Psoas muscle (tissue), 8 donors: Measurements from ENCODE around the gene SYCN. TPM values are rescaled to one million over a fixed set of nuclear protein-coding genes. Genes with fewer than 3 reads are reported as not detected.

Experiments
- ATAC-seq, 4 donors: fragments of 200-7000 bp; cut with Tn5 transposase; one replicate each; pipeline ENCODE4 v1.9.1; 2020; ENCODE audit warnings: moderate library complexity in 3 of 4, mild to moderate bottlenecking in 2 of 4
- DNase-seq, 2 donors: peaks; one replicate each; pipeline ENCODE4 v3.0.0-alpha.2; 2020
- H3K27ac ChIP-seq: fragments of 200-600 bp; one replicate; pipeline ENCODE4 v1.8.0; 2022
- H3K27me3 ChIP-seq, 3 donors: fragments of 200-600 bp in 1 of 3; one replicate each; pipeline versions ENCODE4 v1.6.1 to v1.8.0; 2013 to 2022; ENCODE audit warnings: low read length in 2 of 3, mild to moderate bottlenecking in 2 of 3, moderate library complexity in 1 of 3; ENCODE audit not compliant: insufficient read depth in 3 of 3
- H3K36me3 ChIP-seq, 2 donors: fragments of 200-600 bp in 1 of 2; one replicate each; pipeline versions ENCODE4 v1.6.1 to v1.8.0; 2013 to 2022; ENCODE audit warnings: low read depth in 1 of 2, mild to moderate bottlenecking in 1 of 2, moderate library complexity in 1 of 2; ENCODE audit not compliant: insufficient read depth in 1 of 2
- H3K4me1 ChIP-seq: fragments of 200-600 bp; one replicate; pipeline ENCODE4 v1.8.0; 2022
- H3K4me3 ChIP-seq: fragments of 200-600 bp; one replicate; pipeline ENCODE4 v1.8.0; 2022; ENCODE audit warnings: mild to moderate bottlenecking
- H3K9me3 ChIP-seq: fragments of 200-600 bp; one replicate; pipeline ENCODE4 v1.8.0; 2022
- CTCF ChIP-seq: fragments of 200-600 bp; IDR thresholded peaks from one replicate; pipeline ENCODE4 v1.8.0; 2022; ENCODE audit warnings: antibody characterized with exemption
- WGBS, 3 donors: extraction: QIAGEN DNeasy Blood & Tissue Kit; methylation state at CpG; one replicate each; pipeline versions ENCODE4 v1.1.6 to v1.1.7; 2013; 5-methylcytosine and 5-hydroxymethylcytosine counted together
- intact Hi-C, 2 donors: fragments of 100-400 bp; cut with DNase I; formaldehyde crosslinking; loops; one replicate each; pipeline versions ENCODE4 v1.11.0 to v1.14.2; 2022
- polyA plus RNA-seq, 3 donors: library from polyadenylated mRNA; stranded (reverse); fragments of 200-250 nt; gene quantifications; one replicate each; pipeline ENCODE4 v1.2.3, GENCODE V29; 2013
- total RNA-seq, 4 donors: library from RNA; stranded (reverse); fragmentation: NEBNext Ultra II Directional in 2 of 4; extraction: Animal tissue kit (Norgen Biotek cat#: 25700) in 2 of 4; gene quantifications; one replicate each; pipeline versions ENCODE4 v1.2.1 to v1.2.4, GENCODE V29; 2021 to 2023
- donor health status: healthy with polysubstance abuse.
- donor health status: DM: no; HTN: no; CAD: no; lungs with moderate emphysema.
- donor health status: Bipolar disorder and iron deficiency.
- donor health status: healthy.
- donor health status: DM: yes; HTN: yes; CAD: no.
- donor health status: DM: no; HTN: no; CAD: no.
- donor health status: DM: no; HTN: no; CAD: no.
- donor health status: DM: yes; HTN: yes; CAD: no.

The SYCN gene
- total and polyA plus RNA-seq, 7 donors, result 1.3 TPM; not detected in 6

GRCh38 chr19:39212375-39212742, 8.3 kb upstream of the SYCN start:
- intact Hi-C loops, result no loop called here
- Histone ChIP-seq H3K36me3 (no peaks in the 10 kb centered on the region), H3K4me1 (no peaks in the 10 kb centered on the region), H3K27ac (no peak overlapping the region), H3K9me3 (no peaks in the 10 kb centered on the region), H3K4me3 (no peak overlapping the region), H3K27me3 (peaks cover 0 to 21% (median 0%) of the 10 kb centered on the region in 3 donors)
- TF ChIP-seq CTCF, result no peak
- ATAC-seq, result no peak
- 14 to 16% (median 15%) methylated on average over 8 of the region's 8 CpGs for WGBS, 3 donors
- DNase-seq, result no peak

- Histone ChIP-seq H3K27ac (no peak overlapping the region), H3K4me1 (no peaks in the 10 kb centered on the region), H3K27me3 (peaks cover 0 to 21% (median 0%) of the 10 kb centered on the region in 3 donors), H3K36me3 (no peaks in the 10 kb centered on the region), H3K9me3 (no peaks in the 10 kb centered on the region), H3K4me3 (no peak overlapping the region)
- WGBS, 3 donors, result 54 to 62% (median 59%) methylated on average over 12 to 13 of the region's 13 CpGs
- intact Hi-C loops, result no loop called here
- DNase-seq (no peak), ATAC-seq (no peak)
- no peak for TF ChIP-seq CTCF
Measured at GRCh38 chr19:39211731-39212374, 7.8 kb upstream of the SYCN start.

- no peak for TF ChIP-seq CTCF
- Histone ChIP-seq H3K36me3 (no peaks in the 10 kb centered on the region), H3K27me3 (peaks cover 0 to 29% (median 2%) of the 10 kb centered on the region in 3 donors), H3K4me1 (no peaks in the 10 kb centered on the region), H3K4me3 (no peak overlapping the region), H3K27ac (no peak overlapping the region), H3K9me3 (no peaks in the 10 kb centered on the region)
- no peak for DNase-seq
- 67 to 74% (median 72%) methylated on average over 7 of the region's 7 CpGs for WGBS, 3 donors
- ATAC-seq, result no peak
- intact Hi-C loops, result no loop called here
Measured at GRCh38 chr19:39209196-39209595, 5.1 kb upstream of the SYCN start.

GRCh38 chr19:39208175-39208795, 4.2 kb upstream of the SYCN start:
- Histone ChIP-seq H3K27me3 (peaks cover 0 to 38% (median 10%) of the 10 kb centered on the region in 3 donors), H3K4me3 (no peak overlapping the region), H3K4me1 (no peaks in the 10 kb centered on the region), H3K9me3 (no peaks in the 10 kb centered on the region), H3K27ac (no peak overlapping the region), H3K36me3 (no peaks in the 10 kb centered on the region)
- 51 to 55% (median 54%) methylated on average over 9 of the region's 9 CpGs for WGBS, 3 donors
- TF ChIP-seq CTCF, result no peak
- intact Hi-C loops, result no loop called here
- ATAC-seq (no peak), DNase-seq (no peak)
